ENCODE results near the gene EPHB1.

- no peak for TF ChIP-seq CTCF (IDR thresholded peaks at IDR 0.05; ENCODE audit: low read length)
- no peak for TF ChIP-seq EZH2 (IDR thresholded peaks at IDR 0.05; ENCODE audit: borderline replicate concordance, low read length)
These were observed 45.4 kb downstream of the EPHB1 start for GRCh38 chr3:134840459-134840858.
